HepG2 (cell line): Measurements from ENCODE around the gene SOX11.

Experiments
- AGO1 ChIP-seq: fragments of 200-400 bp; formaldehyde crosslinking; IDR thresholded peaks from 2 replicates; pipeline ENCODE4 v1.6.1; 2017; ENCODE audit warnings: mild to moderate bottlenecking, low read depth, low read length, moderate library complexity; ENCODE audit not compliant: poor library complexity, severe bottlenecking
- TF ChIP-seq, protein P1 (sequence below): sonication (generic); formaldehyde crosslinking; IDR thresholded peaks from 2 replicates; pipeline ENCODE4 v1.5.0; 2020; ENCODE audit warnings: mild to moderate bottlenecking, missing genetic modification reagents, moderate library complexity

- no peak for TF ChIP-seq AGO1
- TF ChIP-seq, protein P1, sequence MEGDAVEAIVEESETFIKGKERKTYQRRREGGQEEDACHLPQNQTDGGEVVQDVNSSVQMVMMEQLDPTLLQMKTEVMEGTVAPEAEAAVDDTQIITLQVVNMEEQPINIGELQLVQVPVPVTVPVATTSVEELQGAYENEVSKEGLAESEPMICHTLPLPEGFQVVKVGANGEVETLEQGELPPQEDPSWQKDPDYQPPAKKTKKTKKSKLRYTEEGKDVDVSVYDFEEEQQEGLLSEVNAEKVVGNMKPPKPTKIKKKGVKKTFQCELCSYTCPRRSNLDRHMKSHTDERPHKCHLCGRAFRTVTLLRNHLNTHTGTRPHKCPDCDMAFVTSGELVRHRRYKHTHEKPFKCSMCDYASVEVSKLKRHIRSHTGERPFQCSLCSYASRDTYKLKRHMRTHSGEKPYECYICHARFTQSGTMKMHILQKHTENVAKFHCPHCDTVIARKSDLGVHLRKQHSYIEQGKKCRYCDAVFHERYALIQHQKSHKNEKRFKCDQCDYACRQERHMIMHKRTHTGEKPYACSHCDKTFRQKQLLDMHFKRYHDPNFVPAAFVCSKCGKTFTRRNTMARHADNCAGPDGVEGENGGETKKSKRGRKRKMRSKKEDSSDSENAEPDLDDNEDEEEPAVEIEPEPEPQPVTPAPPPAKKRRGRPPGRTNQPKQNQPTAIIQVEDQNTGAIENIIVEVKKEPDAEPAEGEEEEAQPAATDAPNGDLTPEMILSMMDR (CRISPR knock-in tag), result no peak
These were observed 42.8 kb downstream of the SOX11 start for GRCh38 chr2:5734859-5735520.
